ENCODE measurements around the gene NPPA.
A peak's percentile ranks its signal among the peaks of the same experiment; 100 is the strongest.

NPPA gene

GRCh38 chr1:11842154-11843041 lies 5.2 kb downstream of the NPPA start:
- DNase-seq (ENCODE audit: low read depth in 1 of 2, low spot score in 1 of 2): no peak

- no peak for DNase-seq (ENCODE audit: low read depth in 1 of 2, low spot score in 1 of 2)
Observed at GRCh38 chr1:11841245-11842153, 6.1 kb downstream of the NPPA start.

GRCh38 chr1:11839727-11840705 lies 7.6 kb downstream of the NPPA start:
- no peak for DNase-seq (ENCODE audit: low read depth in 1 of 2, low spot score in 1 of 2)

- DNase-seq (ENCODE audit: low read depth in 1 of 2, low spot score in 1 of 2): peak; percentile 60 to 67
Observed at GRCh38 chr1:11838349-11839272, 9.0 kb downstream of the NPPA start.

- DNase-seq (ENCODE audit: low read depth in 1 of 2, low spot score in 1 of 2): no peak
Observed at GRCh38 chr1:11837767-11838348, 9.7 kb downstream of the NPPA start.

GRCh38 chr1:11836955-11837766 lies 10.4 kb downstream of the NPPA start:
- no peak for DNase-seq (ENCODE audit: low read depth in 1 of 2, low spot score in 1 of 2)

- DNase-seq (ENCODE audit: low read depth in 1 of 2, low spot score in 1 of 2): no peak
Observed at GRCh38 chr1:11835441-11836225, 11.9 kb downstream of the NPPA start.

GRCh38 chr1:11833900-11834299 lies 13.7 kb downstream of the NPPA start:
- no peak for DNase-seq (ENCODE audit: low read depth in 1 of 2, low spot score in 1 of 2)

- DNase-seq (ENCODE audit: low read depth in 1 of 2, low spot score in 1 of 2): no peak
Observed at GRCh38 chr1:11833497-11833896, 14.1 kb downstream of the NPPA start.

- DNase-seq (ENCODE audit: low read depth in 1 of 2, low spot score in 1 of 2): no peak
Observed at GRCh38 chr1:11831945-11832725, 15.4 kb downstream of the NPPA start.

GRCh38 chr1:11828511-11828910 lies 19.1 kb downstream of the NPPA start:
- no peak for DNase-seq (ENCODE audit: low read depth in 1 of 2, low spot score in 1 of 2)

- DNase-seq (ENCODE audit: low read depth in 1 of 2, low spot score in 1 of 2): no peak
Observed at GRCh38 chr1:11826946-11827345, 20.6 kb downstream of the NPPA start.

GRCh38 chr1:11825131-11825530 lies 22.5 kb downstream of the NPPA start:
- DNase-seq (ENCODE audit: low read depth in 1 of 2, low spot score in 1 of 2): no peak

- no peak for DNase-seq (ENCODE audit: low read depth in 1 of 2, low spot score in 1 of 2)
Observed at GRCh38 chr1:11823366-11824137, 24.0 kb downstream of the NPPA start.

GRCh38 chr1:11822091-11822490 lies 25.5 kb downstream of the NPPA start:
- DNase-seq (ENCODE audit: low read depth in 1 of 2, low spot score in 1 of 2): no peak

GRCh38 chr1:11817192-11817591 lies 30.4 kb downstream of the NPPA start:
- DNase-seq (ENCODE audit: low read depth in 1 of 2, low spot score in 1 of 2): no peak
